GM19397 (cell line): Measurements from ENCODE around the gene RGS17.
"Not testable (repeated sequence)": the region's sequence is repeated elsewhere in the genome, so short reads cannot be mapped to it uniquely, and the experiment has no call there.

Source experiments
- ATAC-seq: cut with Tn5 transposase; IDR thresholded peaks from one replicate; pipeline ENCODE4 v1.9.1; 2021; ENCODE audit warnings: mild to moderate bottlenecking, moderate library complexity; ENCODE audit not compliant: unreplicated experiment

The RGS17 gene

GRCh38 chr6:153043719-153044118, 87.4 kb downstream of the RGS17 start:
- ATAC-seq: no peak

GRCh38 chr6:153038378-153039057, 92.6 kb downstream of the RGS17 start:
- ATAC-seq: no peak

DNA sequence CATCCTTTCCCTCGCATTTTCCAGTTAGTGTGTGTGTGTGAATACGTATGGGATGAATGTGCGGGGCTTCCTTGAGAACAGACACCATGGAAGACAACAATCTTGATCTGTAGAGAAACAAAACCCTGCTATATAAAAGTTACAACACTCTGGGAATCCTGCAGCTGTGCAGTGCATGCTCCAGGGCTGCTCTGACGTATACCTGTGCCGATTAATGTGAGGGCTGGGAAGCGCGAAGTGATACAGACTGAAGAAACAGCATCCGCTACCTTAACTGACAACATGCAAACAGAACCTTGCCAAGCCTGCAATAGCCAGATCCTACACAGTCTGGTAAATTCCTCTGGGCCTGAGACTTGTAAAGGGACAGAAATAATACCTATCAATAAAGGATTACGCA, 96.9 kb downstream of the RGS17 start:
- ATAC-seq: no peak

- no peak for ATAC-seq
These were observed 98.7 kb downstream of the RGS17 start for GRCh38 chr6:153032255-153032882.

- no peak for ATAC-seq
These were observed 99.6 kb downstream of the RGS17 start for GRCh38 chr6:153031335-153031955.

DNA sequence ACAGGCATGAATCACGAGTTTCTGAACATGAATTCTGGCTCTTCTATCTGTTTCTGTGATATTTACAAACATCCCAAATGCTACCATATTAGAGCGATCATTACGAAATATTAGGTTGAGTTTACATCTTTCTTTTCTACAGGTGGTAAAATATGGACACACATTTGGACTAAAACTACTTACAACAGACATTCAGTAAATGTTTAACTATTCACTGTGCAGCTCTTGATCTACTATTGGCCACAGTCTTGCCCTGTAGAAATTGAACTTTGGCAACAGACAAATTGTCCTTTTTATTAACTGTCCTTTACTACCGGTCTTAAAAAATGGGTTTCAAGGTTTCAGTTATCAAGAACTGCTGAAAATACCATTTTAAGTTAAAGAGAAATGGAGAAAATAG, 102.1 kb downstream of the RGS17 start:
- ATAC-seq: no peak

DNA sequence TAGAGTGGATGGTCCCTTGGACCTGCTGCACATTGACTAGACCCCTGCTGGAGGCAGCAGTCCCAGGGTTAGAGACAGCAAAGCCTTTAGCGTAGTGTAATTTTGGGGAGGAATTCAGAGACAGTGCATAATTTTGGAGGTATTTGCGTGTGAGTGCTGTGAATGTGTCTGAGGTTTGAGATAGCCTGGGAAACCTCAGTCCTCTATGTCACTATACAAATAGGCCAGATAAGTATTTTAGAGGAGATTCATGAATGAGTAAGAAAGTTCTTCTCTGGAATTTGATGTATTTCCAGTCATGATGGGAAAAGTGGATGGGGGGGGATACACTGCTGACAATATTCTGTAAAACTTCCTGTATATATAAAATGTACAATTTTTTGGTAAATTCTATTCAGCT, 102.8 kb downstream of the RGS17 start:
- no peak for ATAC-seq

DNA sequence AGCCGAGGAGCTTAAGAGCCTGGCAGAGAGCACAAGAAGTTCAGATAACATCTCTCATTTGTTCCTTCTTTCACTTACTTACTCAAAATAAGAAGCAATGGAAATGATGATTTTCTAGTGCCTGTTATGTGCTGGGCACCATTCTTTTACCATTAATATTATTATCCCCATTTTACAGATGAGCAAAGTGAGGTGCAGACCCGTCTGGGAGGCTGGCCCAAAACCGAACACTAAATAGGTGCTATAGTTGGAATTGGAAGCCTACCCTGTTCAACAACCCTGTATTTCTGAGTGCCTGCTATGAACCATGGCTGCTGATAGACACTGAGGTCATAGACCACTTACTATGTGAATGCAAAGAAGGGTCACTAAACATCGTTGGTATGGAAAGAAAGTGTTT, 103.6 kb downstream of the RGS17 start:
- ATAC-seq: no peak

- ATAC-seq: peak; percentile 7
These were observed 106.4 kb downstream of the RGS17 start for GRCh38 chr6:153024709-153025017.

GRCh38 chr6:153023977-153024708, 106.9 kb downstream of the RGS17 start:
- ATAC-seq: peak; percentile 97

DNA sequence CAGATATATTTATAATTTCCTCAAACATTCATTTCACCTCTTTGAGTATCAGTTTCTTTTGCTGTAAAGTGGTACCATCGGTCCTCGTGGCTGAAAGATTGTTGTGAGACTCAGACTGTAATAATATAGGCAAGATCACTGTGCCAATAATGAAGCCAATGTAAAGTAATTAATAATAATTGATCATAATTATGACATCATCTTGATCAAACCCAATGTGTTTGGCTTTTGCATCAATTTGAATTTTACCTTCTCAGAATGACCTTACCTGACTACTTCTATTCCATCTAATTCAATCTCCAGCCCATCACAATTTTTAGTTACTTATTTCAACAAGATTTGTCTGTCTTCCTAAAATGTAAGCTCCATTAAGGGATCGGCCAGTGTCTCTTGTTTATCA, 112.7 kb downstream of the RGS17 start:
- no peak for ATAC-seq

DNA sequence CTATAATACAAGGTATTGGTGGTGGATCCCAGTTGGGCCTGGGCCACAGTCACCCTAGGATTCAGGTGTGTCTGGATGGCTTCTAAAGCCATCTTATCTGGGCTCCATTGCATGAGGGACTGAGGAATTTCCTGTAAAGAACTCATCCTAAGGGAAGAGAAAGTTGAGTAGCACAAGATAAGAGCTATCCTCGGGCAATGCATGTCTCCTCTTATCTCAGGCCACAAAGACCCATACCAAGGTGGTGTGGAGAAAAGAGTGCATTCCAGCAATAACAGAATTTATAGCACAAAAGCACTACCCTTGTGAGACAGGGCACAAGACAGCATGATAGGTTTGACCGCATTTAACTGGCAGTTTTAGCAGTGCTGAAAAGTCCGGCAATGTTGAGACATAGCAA, 114.2 kb downstream of the RGS17 start:
- no peak for ATAC-seq

GRCh38 chr6:153015094-153015640, 115.9 kb downstream of the RGS17 start:
- no peak for ATAC-seq

- ATAC-seq: no peak
These were observed 117.6 kb downstream of the RGS17 start for GRCh38 chr6:153013438-153013837.

DNA sequence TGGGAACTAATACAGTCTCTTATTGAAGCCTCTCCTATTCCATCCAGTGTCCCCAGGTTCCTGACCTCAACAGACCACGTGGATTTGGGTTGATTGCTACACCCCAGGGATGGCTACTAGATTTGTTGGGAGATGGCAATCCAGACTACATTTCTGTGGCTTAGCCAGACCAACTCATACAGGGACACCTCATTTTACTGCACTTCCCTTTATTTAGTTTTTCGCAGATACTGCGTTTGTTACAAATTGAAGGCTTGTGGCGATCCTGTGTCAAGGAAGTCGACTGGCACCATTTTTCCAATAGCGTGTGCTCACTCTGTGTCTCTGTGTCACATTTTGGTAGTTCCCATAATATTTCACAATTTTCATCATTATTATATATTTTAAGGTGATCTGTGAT, 118.2 kb downstream of the RGS17 start:
- no peak for ATAC-seq

- no peak for ATAC-seq
These were observed 127.8 kb downstream of the RGS17 start for GRCh38 chr6:153003366-153003690.

- peak; percentile 97 for ATAC-seq
These were observed 128.3 kb downstream of the RGS17 start, which contains the start of gene MTRF1L for GRCh38 chr6:153002613-153003365. Gene MTRF1L (minus strand): TSS chr6:153002709. CDS start chr6:153002685, 24 bp downstream.

DNA sequence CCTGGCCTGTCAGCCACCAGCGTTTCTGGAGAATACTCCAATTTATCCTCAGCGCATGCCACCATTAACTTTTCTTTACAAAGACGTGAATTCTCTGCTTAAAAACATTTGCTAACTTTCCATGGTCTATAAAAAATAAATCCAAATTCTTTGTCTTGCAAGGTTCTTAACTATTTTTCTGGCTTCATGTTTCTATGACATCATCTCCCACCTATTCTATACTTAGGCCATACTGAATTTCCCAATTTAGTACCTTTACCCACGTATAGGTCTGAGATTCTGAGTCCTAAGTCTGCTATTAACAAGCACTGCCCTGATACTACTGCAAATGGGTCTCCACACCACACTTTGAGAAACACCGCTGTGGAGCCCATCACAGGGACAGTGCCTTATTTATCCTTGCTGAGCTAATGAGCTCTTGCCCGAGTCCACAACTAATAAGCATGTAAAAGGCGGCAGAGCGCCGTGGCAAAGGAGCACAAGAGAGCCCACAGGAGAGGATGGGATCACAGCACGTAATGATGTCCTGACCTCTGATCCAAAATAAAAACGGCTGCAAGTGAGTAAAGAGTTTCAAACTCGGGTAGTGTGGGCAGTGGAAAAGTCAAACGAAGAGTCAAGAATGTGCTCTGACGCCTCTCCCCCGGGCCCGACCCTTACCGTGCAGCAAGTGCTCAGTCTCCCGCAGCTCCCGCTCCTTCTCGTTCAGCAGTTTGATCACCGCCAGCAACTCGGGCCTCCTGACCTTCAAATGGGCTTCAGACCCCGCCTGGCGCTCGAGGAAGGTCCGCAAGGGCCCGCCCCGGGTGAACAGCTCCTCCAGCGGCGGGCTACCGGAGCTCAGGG, 129.1 kb downstream of the RGS17 start:
- peak; percentile 27 for ATAC-seq

- not testable (repeated sequence) for ATAC-seq
These were observed 130.3 kb downstream of the RGS17 start for GRCh38 chr6:153000790-153001189.

DNA sequence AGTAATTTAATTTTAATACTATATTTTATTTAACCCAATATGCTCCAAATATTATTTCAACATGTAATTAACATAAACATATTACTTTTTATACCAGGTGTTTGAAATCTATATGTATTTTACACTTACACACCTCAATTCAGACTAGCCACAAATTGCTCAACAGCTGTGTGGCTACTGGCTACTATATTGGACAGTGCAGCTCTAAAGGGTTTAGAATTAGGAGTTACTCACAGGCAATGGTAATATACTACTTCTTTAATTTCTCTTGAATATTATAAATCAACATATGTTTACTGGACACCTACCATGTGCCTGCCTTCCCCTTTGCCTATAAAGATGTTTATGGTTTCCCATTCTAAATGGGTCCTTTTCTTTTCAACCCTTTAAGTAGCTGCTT, 130.8 kb downstream of the RGS17 start:
- no peak for ATAC-seq
